ENCODE results near the gene TUSC2. TPM values are rescaled to one million over a fixed set of nuclear protein-coding genes. Genes with fewer than 3 reads are reported as not detected.

Gene TUSC2
- total and polyA plus RNA-seq, 2 of the 8 experiments (the other 6 are each of a cell fraction or from before 2014, with no cell fraction given) = 33.3 to 65.4 TPM

DNA sequence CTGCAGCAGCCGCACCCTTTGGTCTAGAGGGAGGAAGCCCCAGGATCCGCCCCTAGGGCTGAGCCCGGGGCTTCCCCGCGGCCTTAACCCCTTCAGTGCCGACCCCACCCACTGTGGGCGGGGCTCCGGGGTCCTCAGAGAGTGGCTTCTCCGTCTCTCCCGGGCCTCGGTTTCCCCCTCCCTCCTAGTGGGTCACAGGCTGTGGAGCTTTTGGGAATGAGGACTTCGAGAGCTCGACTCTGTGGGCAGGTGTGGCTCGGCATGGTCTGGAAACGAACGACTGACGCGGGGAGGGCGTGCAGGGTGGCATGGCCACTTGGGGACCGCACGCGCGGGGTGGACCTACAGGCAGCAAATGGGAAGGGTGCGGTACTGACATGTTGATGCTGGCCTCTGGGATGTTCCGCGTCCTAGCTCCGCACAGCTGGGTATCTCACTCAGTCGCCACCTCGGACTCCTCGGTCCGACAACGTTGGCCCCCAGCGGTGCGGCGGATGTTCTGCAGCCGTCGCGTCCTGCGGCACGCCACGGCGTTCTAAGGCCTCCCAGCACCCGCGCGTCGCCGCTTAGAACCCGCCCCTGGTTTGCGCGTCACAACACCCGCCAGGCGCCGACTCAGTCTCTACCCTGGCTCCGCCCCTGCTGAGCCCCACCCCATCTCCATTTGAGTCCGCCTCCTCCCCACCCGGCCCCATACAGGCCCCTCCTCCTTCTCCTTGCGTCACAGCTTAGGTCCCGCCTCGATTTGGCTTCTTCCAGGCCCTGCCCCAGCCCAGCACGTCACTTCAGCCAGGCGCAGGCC, 29.0 kb downstream of the TUSC2 start, which contains the start of the genes HYAL3 and NAA80:
Gene HYAL3 (minus strand): TSS at position 570 of the 802 bp plus-strand sequence. CDS start 3,803 bp downstream, outside the sequence.
Gene NAA80 (minus strand): TSS at position 570 of the 802 bp plus-strand sequence. CDS start 1,942 bp downstream, outside the sequence.
- no peaks in the 10 kb centered on the region for H3K36me3 ChIP-seq (ENCODE audit: control insufficient read depth in 2 of 4, insufficient read depth in 4 of 4, low read length in 3 of 4)
- WGBS, 2 experiments (ENCODE audit: extremely low coverage in 1 of 2, insufficient coverage in 1 of 2, insufficient read length in 1 of 2, insufficient replicate concordance in 2 of 2, low coverage in 1 of 2, low lambda C conversion rate in 2 of 2, missing lambda C conversion rate in 1 of 2) = 6% methylated on average over 31 of the region's 61 CpGs; no CpG with 5 or more reads in 1 of the 2 experiments
- peak within 1 kb of the TSS; percentile 70 to 89 (median 80) for H3K4me3 ChIP-seq (ENCODE audit: extremely low read depth in 1 of 4, insufficient read depth in 2 of 4, low read depth in 3 of 4, low read length in 4 of 4)
- H3K56ac ChIP-seq (replicated peaks; ENCODE audit: insufficient read length, low read depth, low read length) = peak within 1 kb of the TSS; percentile 67
- H2BK120ac ChIP-seq (replicated peaks; ENCODE audit: low read depth, low read length) = peak within 1 kb of the TSS; percentile 26
- H3K9me3 ChIP-seq (ENCODE audit: insufficient read depth in 2 of 2, low read depth in 1 of 2, low read length in 1 of 2) = no peaks in the 10 kb centered on the region
- no peaks in the 10 kb centered on the region; a peak in 1 of 7 replicates for H3K27me3 ChIP-seq (replicated peaks in 1 of 4; ENCODE audit: control insufficient read depth in 3 of 4, extremely low read depth in 1 of 4, insufficient read depth in 3 of 4, low read length in 3 of 4)
- peak; percentile 99 for DNase-seq (ENCODE audit: low read depth in 1 of 2, low spot score in 2 of 2)
- FAIRE-seq = peak; percentile 71
- H2BK5ac ChIP-seq (ENCODE audit: low read depth, low read length) = peak within 1 kb of the TSS; percentile 90
- peak within 1 kb of the TSS; percentile 80 for H4K5ac ChIP-seq (ENCODE audit: insufficient read length, low read depth, low read length)
- CTCF ChIA-PET (ENCODE audit: partially characterized antibody) = interaction anchor here (1.0 to 1.8 kb wide), 17 partner anchors 16 to 1090 kb away, joined by 3 to 7 read pairs (median 3); partner anchors contain the start of genes LSMEM2 and TUSC2
- peak within 1 kb of the TSS; percentile 88 for H3K18ac ChIP-seq (ENCODE audit: extremely low read depth, low read length)
- no peak within 1 kb of the TSS for H2BK20ac ChIP-seq (ENCODE audit: low read length)
- H2AFZ ChIP-seq (ENCODE audit: low read length) = peak within 1 kb of the TSS; percentile 93
- no peaks in the 10 kb centered on the region for H3K79me2 ChIP-seq (ENCODE audit: control insufficient read depth in 1 of 2, insufficient read depth in 2 of 2, low read length in 2 of 2)
- H3K23me2 ChIP-seq (ENCODE audit: low read depth, low read length) = peaks cover 5% of the 10 kb centered on the region; the same call in 1 of the 2 replicates
- H3K4me1 ChIP-seq (replicated peaks in 1 of 4; ENCODE audit: control insufficient read depth in 3 of 4, insufficient read depth in 4 of 4, low read length in 3 of 4) = peaks cover 0 to 26% (median 12%) of the 10 kb centered on the region in 4 experiments; a peak in 6 of 7 replicates
- peak within 1 kb of the TSS in 3 of 4 experiments; percentile 55 to 68 (median 63); a peak in 6 of 7 replicates for H3K9ac ChIP-seq (replicated peaks in 1 of 4; ENCODE audit: extremely low read depth in 1 of 4, low read depth in 3 of 4, low read length in 3 of 4)
- H3K4ac ChIP-seq (replicated peaks; ENCODE audit: insufficient read length, low read depth, low read length) = peak within 1 kb of the TSS; percentile 91
- peak within 1 kb of the TSS; percentile 67 to 92 for H3K4me2 ChIP-seq (ENCODE audit: insufficient read depth in 1 of 2, low read depth in 2 of 2, low read length in 2 of 2)
- no peak within 1 kb of the TSS for H3K14ac ChIP-seq (ENCODE audit: insufficient read length)
- H2BK15ac ChIP-seq (ENCODE audit: low read length) = peak within 1 kb of the TSS; percentile 98; the same call in 1 of the 2 replicates
- peak within 1 kb of the TSS; percentile 78 for H4K8ac ChIP-seq (ENCODE audit: extremely low read depth, insufficient read depth, low read length)
- H3K79me1 ChIP-seq (ENCODE audit: low read depth, low read length) = no peaks in the 10 kb centered on the region
- H4K91ac ChIP-seq (replicated peaks; ENCODE audit: insufficient read length, low read length) = peak within 1 kb of the TSS; percentile 90
- H3K27ac ChIP-seq (ENCODE audit: low read depth, low read length) = peak within 1 kb of the TSS; percentile 61
- H4K20me1 ChIP-seq (replicated peaks in 1 of 2; ENCODE audit: control insufficient read depth in 1 of 2, insufficient read depth in 2 of 2, low read length in 2 of 2) = peaks cover 0 to 2% of the 10 kb centered on the region in 2 experiments
- H3K23ac ChIP-seq (ENCODE audit: insufficient read length) = no peak within 1 kb of the TSS
- POLR2A ChIA-PET (ENCODE audit: partially characterized antibody) = interaction anchor here (0.8 to 11.3 kb wide), 10 partner anchors 10 to 61 kb away, joined by 3 to 149 read pairs (median 3); partner anchors contain the start of genes HYAL2 and SEMA3B
- no peak within 1 kb of the TSS for H2AK5ac ChIP-seq (ENCODE audit: low read depth, low read length)
- peak within 1 kb of the TSS; percentile 68; the same call in 1 of the 2 replicates for H2BK12ac ChIP-seq (ENCODE audit: low read depth, low read length)
- TF ChIP-seq POLR2A (IDR thresholded peaks at IDR 0.05; ENCODE audit: control extremely low read depth in 1 of 2, low read depth in 2 of 2, low read length in 2 of 2) = peak in 1 of 2 experiments; percentile 66; a peak in 1 of 3 replicates
- TF ChIP-seq E2F6 (IDR thresholded peaks at IDR 0.05) = no peak; the same call in 1 of the 2 replicates
- TF ChIP-seq CBX5 (IDR thresholded peaks at IDR 0.05; ENCODE audit: low read depth, low read length) = no peak
- no peak for TF ChIP-seq TCF12 (IDR thresholded peaks at IDR 0.05; ENCODE audit: low read depth, low read length)
- TF ChIP-seq ATF3 (IDR thresholded peaks at IDR 0.05; ENCODE audit: insufficient read depth, low read depth, low read length) = no peak
- no peak for TF ChIP-seq GTF2F1 (IDR thresholded peaks at IDR 0.05; ENCODE audit: borderline replicate concordance, low read depth, low read length)
- TF ChIP-seq PHF8 (conservative IDR thresholded peaks at IDR 0.05; ENCODE audit: low read depth, low read length) = 0 out of 2 replicates have a peak, but pooled peaks have one; percentile 64
- TF ChIP-seq BCL11A (IDR thresholded peaks at IDR 0.05; ENCODE audit: low read depth in 2 of 2, low read length in 2 of 2) = no peak
- TF ChIP-seq MAX (IDR thresholded peaks at IDR 0.05) = peak; percentile 62
